ENCODE results near the gene FTSJ1. TPM values are rescaled to one million over a fixed set of nuclear protein-coding genes. Genes with fewer than 3 reads are reported as not detected.
"Not testable (repeated sequence)": the region's sequence is repeated elsewhere in the genome, so short reads cannot be mapped to it uniquely, and the experiment has no call there.

FTSJ1 gene
- total RNA-seq, 1 donor from 2014 or later = 33.9 TPM

- ATAC-seq (no peak), DNase-seq (no peak)
- H3K9me3 ChIP-seq = no peaks in the 10 kb centered on the region
- no peak for TF ChIP-seq CTCF (IDR thresholded peaks at IDR 0.05)
- intact Hi-C loops (cut with DNase I) = no loop called here
- H3K27me3 ChIP-seq = no peaks in the 10 kb centered on the region
- H3K4me3 ChIP-seq = peak overlapping the region; percentile 56
- H3K36me3 ChIP-seq = no peaks in the 10 kb centered on the region
- no peaks in the 10 kb centered on the region for H3K4me1 ChIP-seq
- peak overlapping the region; percentile 70 for H3K27ac ChIP-seq
Observed at GRCh38 chrX:48520976-48521352, 45.0 kb downstream of the FTSJ1 start.

GRCh38 chrX:48521353-48522243 lies 45.6 kb downstream of the FTSJ1 start, which contains the start of gene EBP:
EBP (plus strand) TSS chrX:48521808; CDS start chrX:48523772, 1,964 bp downstream.
- peak; percentile 100 for ATAC-seq
- peak within 1 kb of the TSS; percentile 70 for H3K27ac ChIP-seq
- H3K9me3 ChIP-seq = no peaks in the 10 kb centered on the region

GRCh38 chrX:48522291-48522690 lies 46.3 kb downstream of the FTSJ1 start:
- H3K9me3 ChIP-seq = no peaks in the 10 kb centered on the region
- DNase-seq (no peak), ATAC-seq (no peak)
- H3K27ac ChIP-seq = peak overlapping the region; percentile 70
- TF ChIP-seq CTCF (IDR thresholded peaks at IDR 0.05) = no peak
- no peaks in the 10 kb centered on the region for H3K36me3 ChIP-seq
- intact Hi-C loops (cut with DNase I) = no loop called here
- peak overlapping the region; percentile 56 for H3K4me3 ChIP-seq
- H3K27me3 ChIP-seq = no peaks in the 10 kb centered on the region
- no peaks in the 10 kb centered on the region for H3K4me1 ChIP-seq

More at GRCh38 chrX:48521353-48522243, 45.6 kb downstream of the FTSJ1 start, which contains the start of gene EBP:
- Histone ChIP-seq H3K4me3 (peak within 1 kb of the TSS; percentile 56), H3K4me1 (no peaks in the 10 kb centered on the region), H3K36me3 (no peaks in the 10 kb centered on the region), H3K27me3 (no peaks in the 10 kb centered on the region)
- DNase-seq = peak; percentile 96
- intact Hi-C loops (cut with DNase I) = no loop called here
- TF ChIP-seq CTCF (IDR thresholded peaks at IDR 0.05) = no peak

GRCh38 chrX:48523682-48524081 lies 47.7 kb downstream of the FTSJ1 start:
- H3K4me3 ChIP-seq = no peak overlapping the region
- no peaks in the 10 kb centered on the region for H3K36me3 ChIP-seq
- H3K4me1 ChIP-seq = no peaks in the 10 kb centered on the region
- DNase-seq = no peak
- no peaks in the 10 kb centered on the region for H3K27me3 ChIP-seq
- TF ChIP-seq CTCF (IDR thresholded peaks at IDR 0.05) = no peak
- H3K9me3 ChIP-seq = no peaks in the 10 kb centered on the region
- intact Hi-C loops (cut with DNase I) = no loop called here
- no peak overlapping the region for H3K27ac ChIP-seq
- ATAC-seq = no peak

- ATAC-seq; H3K4me1 ChIP-seq; H3K27me3 ChIP-seq; H3K4me3 ChIP-seq; H3K36me3 ChIP-seq; H3K9me3 ChIP-seq; intact Hi-C loops (cut with DNase I); H3K27ac ChIP-seq; DNase-seq: not testable (repeated sequence)
Observed at GRCh38 chrX:48525853-48526252, 49.9 kb downstream of the FTSJ1 start.

- Histone ChIP-seq H3K27ac (no peak overlapping the region), H3K27me3 (no peaks in the 10 kb centered on the region), H3K9me3 (no peaks in the 10 kb centered on the region), H3K4me1 (no peaks in the 10 kb centered on the region), H3K36me3 (no peaks in the 10 kb centered on the region), H3K4me3 (no peak overlapping the region)
- TF ChIP-seq CTCF (IDR thresholded peaks at IDR 0.05) = no peak
- ATAC-seq (no peak), DNase-seq (no peak)
- intact Hi-C loops (cut with DNase I) = no loop called here
Observed at GRCh38 chrX:48530736-48531135, 54.7 kb downstream of the FTSJ1 start.

All from upper lobe of right lung (tissue), 1 donor.